GM23338 (cell line): ENCODE measurements around the gene CXCL1. TPM values are rescaled to one million over a fixed set of nuclear protein-coding genes. Genes with fewer than 3 reads are reported as not detected.

Experiments
- ATAC-seq: fragments of 200-7000 bp; cut with Tn5 transposase; 3 replicates; pipeline ENCODE4 v1.9.1; 2020
- DNase-seq: peaks from one replicate; pipeline ENCODE4 v3.0.0-alpha.2; 2015; ENCODE audit warnings: low spot score
- H2AFZ ChIP-seq: fragments of 200-600 bp; sonication (generic); 2 replicates; pipeline ENCODE4 v1.8.0; 2016; ENCODE audit warnings: antibody characterized with exemption, mild to moderate bottlenecking, moderate library complexity
- H3F3A ChIP-seq: fragments of 200-600 bp; sonication (generic); replicated peaks from 2 replicates; pipeline ENCODE4 v1.8.0; 2017; ENCODE audit warnings: antibody characterized with exemption, mixed run types, low read depth
- H3K27ac ChIP-seq: fragments of 200-600 bp; sonication (generic); 2 replicates; pipeline ENCODE4 v1.6.1; 2016; ENCODE audit warnings: low read depth
- H3K27me3 ChIP-seq: fragments of 200-600 bp; sonication (generic); 2 replicates; pipeline ENCODE4 v1.8.0; 2016; ENCODE audit warnings: mild to moderate bottlenecking, mixed run types, moderate library complexity; ENCODE audit not compliant: insufficient read depth
- H3K36me3 ChIP-seq: fragments of 200-600 bp; sonication (generic); 2 replicates; pipeline ENCODE4 v1.8.0; 2016; ENCODE audit warnings: mild to moderate bottlenecking; ENCODE audit not compliant: insufficient read depth
- H3K4me1 ChIP-seq: fragments of 200-600 bp; sonication (generic); 2 replicates; pipeline ENCODE4 v1.8.0; 2016; ENCODE audit warnings: mild to moderate bottlenecking, moderate library complexity; ENCODE audit not compliant: insufficient read depth
- H3K4me2 ChIP-seq: fragments of 200-600 bp; sonication (generic); 2 replicates; pipeline ENCODE4 v1.7.1; 2017; ENCODE audit warnings: mixed run types
- H3K4me3 ChIP-seq: fragments of 200-600 bp; sonication (generic); 2 replicates; pipeline ENCODE4 v1.6.1; 2016; ENCODE audit warnings: mixed run types
- H3K79me2 ChIP-seq: fragments of 200-600 bp; sonication (generic); replicated peaks from 2 replicates; pipeline ENCODE4 v1.8.0; 2017; ENCODE audit warnings: mild to moderate bottlenecking; ENCODE audit not compliant: insufficient read depth
- H3K9me2 ChIP-seq: fragments of 200-600 bp; sonication (generic); 2 replicates; pipeline ENCODE4 v1.8.0; 2017; ENCODE audit not compliant: insufficient read depth
- H4K20me1 ChIP-seq: fragments of 200-600 bp; sonication (generic); replicated peaks from 2 replicates; pipeline ENCODE4 v1.8.0; 2017; ENCODE audit warnings: mild to moderate bottlenecking; ENCODE audit not compliant: insufficient read depth
- H3K27ac Mint-ChIP-seq: 2 replicates; pipeline ENCODE4 v1.8.0; 2020; ENCODE audit warnings: inconsistent platforms, mild to moderate bottlenecking, moderate library complexity, mixed read lengths
- H3K27me3 Mint-ChIP-seq: 3 replicates; pipeline ENCODE4 v1.8.0; 2022; ENCODE audit warnings: low read depth, mild to moderate bottlenecking, moderate library complexity, mixed read lengths, inconsistent platforms; ENCODE audit not compliant: insufficient read depth, poor library complexity
- H3K36me3 Mint-ChIP-seq: 3 replicates; pipeline ENCODE4 v1.8.0; 2021; ENCODE audit warnings: low read depth, mild to moderate bottlenecking, inconsistent platforms, moderate library complexity, mixed read lengths
- H3K4me1 Mint-ChIP-seq: 3 replicates; pipeline ENCODE4 v1.8.0; 2020; ENCODE audit warnings: mild to moderate bottlenecking, inconsistent platforms, mixed read lengths
- H3K4me3 Mint-ChIP-seq: 3 replicates; pipeline ENCODE4 v1.8.0; 2021; ENCODE audit warnings: moderate library complexity, mild to moderate bottlenecking, inconsistent platforms, mixed read lengths
- H3K9me3 Mint-ChIP-seq: 3 replicates; pipeline ENCODE4 v1.8.0; 2020; ENCODE audit warnings: moderate library complexity, mild to moderate bottlenecking, inconsistent platforms, mixed read lengths
- CREB1 ChIP-seq: fragments of 250-450 bp; sonication (Bioruptor Pico); IDR thresholded peaks from 2 replicates; pipeline ENCODE4 v1.5.0; 2020; ENCODE audit warnings: low read depth, mild to moderate bottlenecking, moderate library complexity
- CTCF ChIP-seq, 2 experiments: fragments of 200-600 bp in 1 of 2; sonication (generic) in 1 of 2; conservative IDR thresholded peaks; 2 replicates each; pipeline versions ENCODE4 v1.5.1 to v1.6.1; 2016 to 2017; ENCODE audit warnings: antibody characterized with exemption in 2 of 2, low read depth in 2 of 2, mild to moderate bottlenecking in 2 of 2, moderate library complexity in 1 of 2
- ETS1 ChIP-seq: IDR thresholded peaks from 2 replicates; pipeline ENCODE4 v1.6.1; 2016; ENCODE audit warnings: antibody characterized with exemption
- EZH2 ChIP-seq: fragments of 200-600 bp; sonication (generic); IDR thresholded peaks from one replicate; pipeline ENCODE4 v1.8.0; 2017; ENCODE audit warnings: antibody characterized with exemption, mild to moderate bottlenecking, low read depth; ENCODE audit not compliant: unreplicated experiment
- EZH2phosphoT487 ChIP-seq: fragments of 200-600 bp; sonication (generic); IDR thresholded peaks from one replicate; pipeline ENCODE4 v1.8.1; 2018; ENCODE audit warnings: antibody characterized with exemption; ENCODE audit not compliant: unreplicated experiment
- JUNB ChIP-seq: IDR thresholded peaks from one replicate; pipeline ENCODE4 v1.6.1; 2016; ENCODE audit warnings: antibody characterized with exemption; ENCODE audit not compliant: unreplicated experiment
- NANOG ChIP-seq: IDR thresholded peaks from 2 replicates; pipeline ENCODE4 v1.6.1; 2016; ENCODE audit warnings: antibody characterized with exemption, borderline replicate concordance
- POLR2AphosphoS5 ChIP-seq: IDR thresholded peaks from 2 replicates; pipeline ENCODE4 v1.6.1; 2016; ENCODE audit warnings: antibody characterized with exemption, low read depth
- REST ChIP-seq: IDR thresholded peaks from one replicate; pipeline ENCODE4 v1.6.1; 2018; ENCODE audit warnings: antibody characterized with exemption; ENCODE audit not compliant: unreplicated experiment
- STAT1 ChIP-seq: IDR thresholded peaks from one replicate; pipeline ENCODE4 v1.6.1; 2016; ENCODE audit warnings: antibody characterized with exemption; ENCODE audit not compliant: unreplicated experiment
- ZNF114 ChIP-seq: fragments of 250-450 bp; sonication (Bioruptor Pico); IDR thresholded peaks from 2 replicates; pipeline ENCODE4 v1.5.0; 2020; ENCODE audit warnings: mild to moderate bottlenecking, moderate library complexity
- ZNF331 ChIP-seq: fragments of 250-450 bp; sonication (Bioruptor Pico); IDR thresholded peaks from 2 replicates; pipeline ENCODE4 v1.5.0; 2020; ENCODE audit warnings: low read depth, mild to moderate bottlenecking, moderate library complexity
- ZNF462 ChIP-seq: fragments of 250-450 bp; sonication (Bioruptor Pico); IDR thresholded peaks from 2 replicates; pipeline ENCODE4 v1.5.0; 2020; ENCODE audit warnings: mild to moderate bottlenecking, moderate library complexity
- polyA plus RNA-seq: library from polyadenylated mRNA; unstranded; fragments of >200 nt; fragmentation: Nextera tagmentation; extraction: Ambion mirVana; gene quantifications from 2 replicates; pipeline ENCODE4 v1.2.1, GENCODE V29; 2016
- total RNA-seq: library from RNA; depleted of rRNA; stranded (reverse); fragments of >200 nt; shearing (Covaris generic); gene quantifications from 2 replicates; pipeline ENCODE4 v1.2.3, GENCODE V29; 2014

Gene CXCL1
- total and polyA plus RNA-seq, 2 experiments from 2014 or later: 1.6 to 2.5 TPM

GRCh38 chr4:73908965-73909364 is 39.8 kb downstream of the CXCL1 start:
- Mint-ChIP-seq H3K4me1 (no peaks in the 10 kb centered on the region), H3K27me3 (no peaks in the 10 kb centered on the region), H3K9me3 (no peaks in the 10 kb centered on the region), H3K4me3 (no peak overlapping the region), H3K36me3 (no peaks in the 10 kb centered on the region; the same call in 2 of the 3 replicates), H3K27ac (no peak overlapping the region)
- no peaks in the 10 kb centered on the region for H4K20me1 ChIP-seq
- ATAC-seq (no peak), DNase-seq (no peak)
- no peaks in the 10 kb centered on the region for H3K27me3 ChIP-seq
- TF ChIP-seq ETS1: no peak
- no peak for TF ChIP-seq EZH2
- no peak for TF ChIP-seq NANOG
- no peak for TF ChIP-seq STAT1
- TF ChIP-seq EZH2phosphoT487: no peak
- TF ChIP-seq REST: no peak
- TF ChIP-seq ZNF331: no peak
- TF ChIP-seq ZNF114: no peak
- no peak for TF ChIP-seq CREB1 (CRISPR knock-in tag)
- TF ChIP-seq JUNB: no peak
- no peak for TF ChIP-seq POLR2AphosphoS5
- TF ChIP-seq CTCF (conservative IDR thresholded peaks at IDR 0.05; ENCODE audit: low read depth in 2 of 2): no peak
- TF ChIP-seq ZNF462 (CRISPR knock-in tag): no peak
- no peaks in the 10 kb centered on the region for H3F3A ChIP-seq
- H3K9me2 ChIP-seq: no peaks in the 10 kb centered on the region
- no peak overlapping the region for H3K27ac ChIP-seq
- H3K4me1 ChIP-seq: no peaks in the 10 kb centered on the region
- H3K4me3 ChIP-seq: no peak overlapping the region
- H3K36me3 ChIP-seq: no peaks in the 10 kb centered on the region
- H3K79me2 ChIP-seq: no peaks in the 10 kb centered on the region
- no peak overlapping the region for H2AFZ ChIP-seq
- no peak overlapping the region for H3K4me2 ChIP-seq
